ENCODE measurements around the gene SCGB1A1. TPM values are rescaled to one million over a fixed set of nuclear protein-coding genes. Genes with fewer than 3 reads are reported as not detected.

SCGB1A1 gene
- total RNA-seq, 3 donors from 2014 or later: not detected

GRCh38 chr11:62451241-62451621 is 32.4 kb downstream of the SCGB1A1 start:
- Histone ChIP-seq H3K36me3 (no peaks in the 10 kb centered on the region), H3K27me3 (no peaks in the 10 kb centered on the region), H3K4me3 (no peak overlapping the region), H3K9me3 (no peaks in the 10 kb centered on the region), H3K27ac (no peak overlapping the region), H3K4me1 (peaks cover 0 to under 1% of the 10 kb centered on the region in 2 donors)
- TF ChIP-seq POLR2A (IDR thresholded peaks at IDR 0.05) (no peak), CTCF (IDR thresholded peaks at IDR 0.05) (no peak), POLR2AphosphoS5 (IDR thresholded peaks at IDR 0.05) (no peak)
- intact Hi-C loops (cut with DNase I; ENCODE audit: low total_unique reads): no loop called here
- no peak for DNase-seq (ENCODE audit: low spot score in 2 of 2)

GRCh38 chr11:62452261-62452660 is 33.4 kb downstream of the SCGB1A1 start:
- TF ChIP-seq POLR2A (IDR thresholded peaks at IDR 0.05) (no peak), POLR2AphosphoS5 (IDR thresholded peaks at IDR 0.05) (no peak), CTCF (IDR thresholded peaks at IDR 0.05) (no peak)
- H3K9me3 ChIP-seq: no peaks in the 10 kb centered on the region
- no peak overlapping the region for H3K4me3 ChIP-seq

GRCh38 chr11:62452839-62453468 is 34.1 kb downstream of the SCGB1A1 start:
- TF ChIP-seq POLR2A (IDR thresholded peaks at IDR 0.05) (no peak), CTCF (IDR thresholded peaks at IDR 0.05) (no peak), POLR2AphosphoS5 (IDR thresholded peaks at IDR 0.05) (no peak)
- no peak for DNase-seq (ENCODE audit: low spot score in 2 of 2)
- intact Hi-C loops (cut with DNase I; ENCODE audit: low total_unique reads): no loop called here

More at GRCh38 chr11:62452261-62452660, 33.4 kb downstream of the SCGB1A1 start:
- no peak overlapping the region for H3K27ac ChIP-seq
- H3K4me1 ChIP-seq: no peaks in the 10 kb centered on the region
- DNase-seq (ENCODE audit: low spot score in 2 of 2): no peak
- no peaks in the 10 kb centered on the region for H3K27me3 ChIP-seq
- intact Hi-C loops (cut with DNase I; ENCODE audit: low total_unique reads): no loop called here
- no peaks in the 10 kb centered on the region for H3K36me3 ChIP-seq

GRCh38 chr11:62456630-62457029 is 37.8 kb downstream of the SCGB1A1 start:
- no peak overlapping the region for H3K4me3 ChIP-seq
- intact Hi-C loops (cut with DNase I; ENCODE audit: low total_unique reads): no loop called here
- peak overlapping the region; percentile 59 to 76 for H3K27ac ChIP-seq
- no peaks in the 10 kb centered on the region for H3K27me3 ChIP-seq
- H3K36me3 ChIP-seq: no peaks in the 10 kb centered on the region
- DNase-seq (ENCODE audit: low spot score in 2 of 2): peak in 1 of 2 donors; percentile 73
- no peaks in the 10 kb centered on the region for H3K9me3 ChIP-seq
- TF ChIP-seq POLR2A (IDR thresholded peaks at IDR 0.05): no peak
- no peak for TF ChIP-seq POLR2AphosphoS5 (IDR thresholded peaks at IDR 0.05)
- no peak for TF ChIP-seq CTCF (IDR thresholded peaks at IDR 0.05)
- H3K4me1 ChIP-seq: no peaks in the 10 kb centered on the region

More at GRCh38 chr11:62452839-62453468, 34.1 kb downstream of the SCGB1A1 start:
- H3K27me3 ChIP-seq: no peaks in the 10 kb centered on the region
- no peaks in the 10 kb centered on the region for H3K36me3 ChIP-seq
- no peaks in the 10 kb centered on the region for H3K9me3 ChIP-seq
- no peak overlapping the region for H3K4me3 ChIP-seq
- no peaks in the 10 kb centered on the region for H3K4me1 ChIP-seq
- H3K27ac ChIP-seq: no peak overlapping the region

- no peak for DNase-seq (ENCODE audit: low spot score in 2 of 2)
- Histone ChIP-seq H3K4me1 (no peaks in the 10 kb centered on the region), H3K4me3 (no peak overlapping the region), H3K27ac (peak overlapping the region in 1 of 2 donors; percentile 59), H3K36me3 (no peaks in the 10 kb centered on the region), H3K27me3 (no peaks in the 10 kb centered on the region), H3K9me3 (no peaks in the 10 kb centered on the region)
- TF ChIP-seq CTCF (IDR thresholded peaks at IDR 0.05): no peak
- no peak for TF ChIP-seq POLR2AphosphoS5 (IDR thresholded peaks at IDR 0.05)
- no peak for TF ChIP-seq POLR2A (IDR thresholded peaks at IDR 0.05)
- intact Hi-C loops (cut with DNase I; ENCODE audit: low total_unique reads): no loop called here
Observed at GRCh38 chr11:62457478-62457877, 38.6 kb downstream of the SCGB1A1 start.

Measured in breast epithelium (tissue), 4 donors.